GM12875 (cell line): ENCODE data around the gene NOC3L.

Source experiments
- H3K4me3 ChIP-seq: one replicate; pipeline ENCODE4 v1.5.1; 2011; ENCODE audit warnings: low read depth, low read length, control low read depth
- TF ChIP-seq, protein P1 (sequence below): IDR thresholded peaks from 2 replicates; pipeline ENCODE4 v1.5.1; 2011; ENCODE audit warnings: low read depth, mild to moderate bottlenecking, control low read depth, inconsistent platforms, low read length, moderate library complexity, borderline replicate concordance; ENCODE audit not compliant: insufficient read depth

The NOC3L gene

DNA sequence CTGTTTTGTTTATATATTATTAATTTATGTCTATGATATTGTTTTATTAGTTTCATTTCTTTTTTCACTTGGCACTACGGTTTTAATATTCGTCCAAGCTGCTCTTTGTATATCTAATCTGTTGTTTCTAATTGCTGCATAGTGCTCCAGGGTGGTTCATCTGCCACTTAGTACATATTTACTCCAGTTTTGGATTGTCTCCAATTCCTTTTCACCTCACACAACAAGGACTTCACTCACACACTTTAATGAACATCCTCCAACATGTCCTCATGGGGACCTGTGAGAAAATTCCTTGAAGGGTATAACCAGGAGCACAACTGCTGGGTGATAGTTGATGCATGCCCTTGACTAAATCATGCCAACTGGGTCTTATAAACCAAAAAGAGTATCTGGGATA, 14.1 kb upstream of the NOC3L start:
- no peak overlapping the region for H3K4me3 ChIP-seq
- TF ChIP-seq, protein P1, sequence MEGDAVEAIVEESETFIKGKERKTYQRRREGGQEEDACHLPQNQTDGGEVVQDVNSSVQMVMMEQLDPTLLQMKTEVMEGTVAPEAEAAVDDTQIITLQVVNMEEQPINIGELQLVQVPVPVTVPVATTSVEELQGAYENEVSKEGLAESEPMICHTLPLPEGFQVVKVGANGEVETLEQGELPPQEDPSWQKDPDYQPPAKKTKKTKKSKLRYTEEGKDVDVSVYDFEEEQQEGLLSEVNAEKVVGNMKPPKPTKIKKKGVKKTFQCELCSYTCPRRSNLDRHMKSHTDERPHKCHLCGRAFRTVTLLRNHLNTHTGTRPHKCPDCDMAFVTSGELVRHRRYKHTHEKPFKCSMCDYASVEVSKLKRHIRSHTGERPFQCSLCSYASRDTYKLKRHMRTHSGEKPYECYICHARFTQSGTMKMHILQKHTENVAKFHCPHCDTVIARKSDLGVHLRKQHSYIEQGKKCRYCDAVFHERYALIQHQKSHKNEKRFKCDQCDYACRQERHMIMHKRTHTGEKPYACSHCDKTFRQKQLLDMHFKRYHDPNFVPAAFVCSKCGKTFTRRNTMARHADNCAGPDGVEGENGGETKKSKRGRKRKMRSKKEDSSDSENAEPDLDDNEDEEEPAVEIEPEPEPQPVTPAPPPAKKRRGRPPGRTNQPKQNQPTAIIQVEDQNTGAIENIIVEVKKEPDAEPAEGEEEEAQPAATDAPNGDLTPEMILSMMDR, result no peak

DNA sequence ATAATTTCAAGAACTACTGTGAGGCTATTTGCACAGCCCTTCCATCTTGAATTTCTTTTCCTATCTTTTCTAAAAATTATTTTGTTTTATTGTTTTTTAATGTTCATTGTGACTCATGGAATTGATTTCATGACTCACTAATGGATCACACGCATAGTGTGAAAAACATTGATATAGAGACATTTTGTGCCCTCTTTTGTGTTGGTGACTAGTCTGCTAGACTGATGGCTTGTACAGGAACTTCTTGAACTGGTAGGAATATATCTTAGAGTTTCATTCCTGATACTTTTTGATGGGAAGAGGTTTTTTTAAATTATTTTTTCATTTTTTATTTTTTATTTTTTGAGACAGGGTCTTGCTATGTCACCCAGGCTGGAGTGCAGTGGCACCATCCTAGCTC, 12.6 kb upstream of the NOC3L start:
- TF ChIP-seq, protein P1, result no peak

DNA sequence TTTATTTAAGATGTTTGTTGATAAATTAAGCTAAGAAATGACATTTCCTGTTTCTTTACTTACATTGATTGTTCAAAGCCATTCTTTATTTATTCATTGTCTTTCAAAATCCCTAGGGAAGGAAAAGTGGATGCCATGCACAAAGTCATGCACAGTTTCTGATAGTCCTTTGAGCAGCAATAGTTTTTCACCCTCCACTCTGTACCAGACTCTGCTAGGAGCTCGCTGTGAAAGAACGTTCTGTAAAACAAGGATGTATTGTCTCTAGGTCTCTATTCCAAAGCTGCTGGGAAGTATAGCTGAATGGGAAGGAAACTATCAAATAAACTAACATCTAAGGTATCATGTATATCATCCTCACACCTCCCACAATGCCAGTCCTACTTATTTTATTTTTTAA, 7.8 kb upstream of the NOC3L start:
- TF ChIP-seq, protein P1, result no peak
- H3K4me3 ChIP-seq, result no peak overlapping the region

More for the DNA sequence above, 12.6 kb upstream of the NOC3L start:
- no peak overlapping the region for H3K4me3 ChIP-seq

DNA sequence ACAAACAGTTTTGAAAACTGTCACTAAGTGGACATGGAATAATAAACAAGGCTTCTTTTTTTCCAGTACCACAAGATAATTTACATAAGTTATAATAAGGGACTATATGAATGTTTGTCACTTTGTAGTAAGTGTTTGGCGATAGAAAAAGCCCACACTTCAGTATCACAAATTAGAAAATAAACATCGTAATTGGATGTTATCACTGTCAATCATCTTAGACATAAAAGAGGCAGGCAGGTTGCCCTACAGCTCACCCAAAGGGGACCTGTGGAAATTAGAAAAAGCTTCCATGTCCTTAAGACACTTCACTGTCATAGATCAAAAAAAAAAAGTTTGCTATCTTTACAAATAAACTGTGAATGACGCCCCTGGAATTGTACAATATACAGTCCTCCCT, 3.6 kb upstream of the NOC3L start:
- TF ChIP-seq, protein P1, result no peak
- no peak overlapping the region for H3K4me3 ChIP-seq

DNA sequence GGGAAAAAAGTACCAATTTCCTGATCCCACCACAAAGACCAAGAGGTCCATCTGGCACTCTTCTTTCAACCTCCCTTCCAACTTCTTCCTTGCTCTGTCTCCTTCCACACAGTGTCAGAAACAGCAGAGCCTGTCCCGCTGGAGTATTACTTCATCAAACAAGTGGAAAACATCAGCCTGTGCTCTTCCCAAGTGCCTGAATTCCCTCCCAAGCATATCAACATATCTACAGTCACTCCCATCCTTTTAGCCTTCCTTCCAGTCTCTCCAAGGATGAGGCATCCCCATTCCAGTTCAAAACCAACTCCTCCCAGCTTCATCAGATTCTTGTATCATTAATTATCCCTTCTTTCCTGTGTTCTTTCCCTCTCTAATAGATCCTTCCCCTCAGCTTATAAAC, 1.7 kb upstream of the NOC3L start:
- H3K4me3 ChIP-seq, result no peak overlapping the region
- TF ChIP-seq, protein P1, result no peak

DNA sequence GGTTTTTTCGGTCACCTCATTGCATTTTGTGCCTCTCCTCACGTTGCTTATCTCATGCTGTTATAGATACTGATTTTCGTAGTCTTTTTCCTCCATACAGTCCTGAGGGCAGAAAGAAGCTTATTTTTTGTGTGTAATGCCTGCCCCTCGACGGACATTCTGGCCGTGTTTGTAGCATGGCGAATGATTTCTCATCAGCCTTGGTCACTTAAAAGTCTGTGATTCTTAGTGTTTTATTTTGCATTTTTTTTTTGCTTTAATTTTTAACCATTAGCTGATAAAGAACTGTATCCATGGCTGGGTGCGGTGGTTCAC, 469 bp upstream of the NOC3L start:
- TF ChIP-seq, protein P1, result no peak
- peak overlapping the region; percentile 75 for H3K4me3 ChIP-seq

DNA sequence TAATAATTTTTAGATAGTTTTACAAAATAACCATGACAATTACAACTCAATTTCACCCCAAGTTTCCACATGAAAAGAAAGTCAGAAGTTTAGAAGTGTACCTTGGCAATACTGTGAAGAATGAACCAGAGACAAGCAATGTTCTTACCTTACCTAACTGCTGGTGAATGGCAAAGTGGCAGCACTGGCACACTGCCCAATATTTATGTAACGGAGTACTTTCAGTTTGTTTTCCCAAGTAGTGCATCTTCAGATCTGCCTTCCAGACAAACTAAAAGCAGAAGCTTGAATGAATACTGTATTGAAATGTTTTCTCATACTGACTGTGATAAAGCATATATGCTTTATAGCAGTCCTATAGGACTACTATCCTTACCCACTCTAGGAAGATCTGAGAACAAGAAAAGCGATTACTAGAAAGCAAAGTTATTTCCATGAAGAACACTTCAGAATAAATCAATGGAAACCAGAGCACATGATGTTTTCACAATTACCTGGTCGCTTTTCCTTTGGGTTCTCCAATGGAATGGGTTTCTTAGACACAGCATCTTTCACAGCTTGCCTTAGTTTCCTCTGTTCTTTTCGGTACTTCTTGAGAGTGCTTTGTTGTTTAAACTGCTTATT, 1.5 kb downstream of the NOC3L start:
- TF ChIP-seq, protein P1, result no peak
- H3K4me3 ChIP-seq, result no peak overlapping the region
